GM21360 (cell line): ENCODE results near the gene ADCY6.

Source experiments
- ATAC-seq: cut with Tn5 transposase; IDR thresholded peaks from one replicate; pipeline ENCODE4 v1.9.1; 2021; ENCODE audit warnings: mild to moderate bottlenecking, moderate library complexity; ENCODE audit not compliant: unreplicated experiment

ADCY6 gene

DNA sequence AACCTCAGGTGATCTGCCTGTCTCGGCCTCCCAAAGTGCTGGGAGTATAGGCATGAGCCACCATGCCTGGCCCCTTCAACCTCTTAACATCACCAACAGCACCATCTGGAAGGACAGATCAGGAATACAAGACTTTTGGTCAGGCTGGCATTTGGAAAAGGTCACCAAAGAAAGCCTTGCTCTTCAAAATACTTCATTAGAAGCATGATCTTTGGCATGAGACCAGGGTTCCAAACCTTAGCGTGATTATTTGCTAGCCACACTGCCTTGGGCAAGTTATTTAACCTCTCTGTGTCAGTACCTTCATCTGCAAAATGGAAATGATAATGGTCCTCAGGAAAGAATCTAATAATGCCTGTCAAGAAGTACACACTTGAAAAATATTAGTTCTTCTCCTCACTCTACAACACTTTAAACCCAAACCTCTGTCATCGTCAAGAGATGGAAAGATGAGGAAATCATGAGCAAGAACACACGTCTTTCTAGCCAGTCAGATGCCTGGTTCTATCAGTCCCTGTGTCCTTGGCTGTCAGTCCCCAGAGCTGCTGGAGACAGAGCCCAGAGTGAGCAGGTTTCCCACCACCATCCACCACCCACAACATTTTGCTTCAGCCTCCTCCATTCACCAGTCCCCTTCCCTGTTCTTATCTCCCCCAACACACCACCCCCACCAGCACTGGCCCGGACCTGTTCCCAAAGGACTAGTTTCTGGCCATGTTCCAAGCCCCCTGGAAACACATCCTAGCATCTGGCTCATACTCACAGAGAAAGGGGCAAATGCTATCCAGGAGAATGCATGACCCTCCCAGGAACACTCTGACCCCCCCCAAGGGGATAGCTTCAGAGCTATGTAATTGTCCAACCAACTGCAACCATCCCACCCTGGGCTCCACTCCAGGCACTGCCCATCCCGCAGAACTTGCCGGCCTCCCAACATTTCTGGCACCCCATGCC lies 2.0 kb downstream of the ADCY6 start:
- no peak for ATAC-seq

GRCh38 chr12:48783432-48783831 lies 5.5 kb downstream of the ADCY6 start:
- no peak for ATAC-seq

GRCh38 chr12:48782457-48783395 lies 6.2 kb downstream of the ADCY6 start:
- ATAC-seq: no peak

DNA sequence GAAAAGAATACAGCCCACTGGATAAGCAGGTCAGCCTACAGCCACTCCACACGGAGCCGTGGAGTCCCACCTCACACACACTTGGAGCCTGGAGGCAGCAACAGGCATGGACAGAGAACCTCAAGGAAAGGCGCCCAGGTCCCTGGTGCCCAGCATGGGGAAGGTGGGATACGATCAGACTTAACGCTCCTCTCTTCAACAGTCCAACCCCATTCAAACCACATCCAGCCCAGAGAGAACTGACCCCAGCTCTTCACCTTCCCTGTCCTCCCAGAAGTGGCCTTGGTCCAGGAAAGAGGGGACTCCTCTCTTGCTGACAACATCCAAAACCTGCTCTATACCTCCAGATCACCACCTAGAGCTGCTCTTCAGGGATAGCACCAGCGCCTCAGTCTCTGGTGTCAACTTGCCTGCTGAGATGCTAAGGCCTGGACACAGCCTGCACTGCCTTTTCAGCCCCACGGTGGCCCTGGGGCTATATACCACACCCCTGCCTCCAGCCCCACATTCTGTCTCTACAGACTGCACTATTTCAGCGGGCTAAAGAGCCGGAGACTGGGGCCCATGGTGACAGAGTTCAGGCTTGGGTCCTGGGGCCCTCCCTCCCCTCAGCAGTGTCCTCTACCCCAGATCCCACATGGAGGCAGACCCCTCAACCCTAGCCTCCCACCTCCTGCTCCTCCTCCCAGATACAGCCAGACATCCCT lies 7.0 kb downstream of the ADCY6 start:
- ATAC-seq: no peak

DNA sequence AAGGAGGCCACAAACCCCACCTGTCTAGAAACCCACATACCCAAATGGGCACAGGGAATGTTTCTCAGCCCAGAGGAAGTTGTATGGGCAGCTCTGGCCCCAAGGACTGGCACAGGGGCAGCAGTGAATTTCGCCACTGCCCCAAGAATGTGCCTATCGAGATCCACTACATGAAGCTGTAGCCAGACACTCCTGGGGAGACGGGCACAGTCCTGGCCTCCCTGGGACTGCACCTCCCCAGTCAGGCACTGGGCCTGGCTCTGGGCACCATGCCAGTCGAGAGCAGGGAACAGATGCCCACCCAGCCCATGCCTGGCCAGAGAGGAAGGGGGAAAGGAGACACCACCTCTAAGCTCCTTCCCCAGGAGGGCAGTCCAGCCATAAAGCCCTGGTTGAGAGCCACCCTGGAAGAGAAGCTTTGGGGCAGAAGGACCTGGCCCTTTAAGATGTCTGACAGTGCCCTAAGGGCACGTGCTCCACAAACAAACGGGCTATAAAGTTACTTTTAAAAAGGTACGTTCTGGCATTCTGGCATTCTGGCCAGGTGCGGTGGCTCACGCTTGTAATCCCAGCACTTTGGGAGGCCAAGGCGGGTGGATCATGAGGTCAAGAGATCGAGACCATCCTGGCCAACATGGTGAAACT lies 8.4 kb downstream of the ADCY6 start:
- ATAC-seq: no peak

DNA sequence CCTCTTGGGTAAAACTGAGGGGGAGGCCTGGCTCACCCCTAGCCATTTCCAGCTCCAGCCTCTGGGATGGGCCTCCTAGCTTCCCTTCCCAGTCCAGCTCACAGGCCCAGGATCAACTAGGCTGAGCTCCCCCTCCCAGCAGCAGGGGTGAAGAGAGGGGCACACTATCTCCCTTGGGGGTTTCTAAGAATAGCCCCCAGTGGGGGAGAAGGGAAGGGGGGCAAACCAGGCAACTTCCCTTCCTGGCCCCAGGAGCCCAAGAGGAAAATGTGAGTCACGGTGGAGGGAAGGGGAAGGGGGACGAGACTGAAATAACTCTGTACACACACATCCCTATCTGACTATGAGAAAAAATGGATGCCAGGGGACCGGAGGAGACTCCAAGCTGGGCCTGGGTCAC lies 9.0 kb downstream of the ADCY6 start:
- ATAC-seq: no peak

- no peak for ATAC-seq
Observed at GRCh38 chr12:48777501-48778400, 11.1 kb downstream of the ADCY6 start.

DNA sequence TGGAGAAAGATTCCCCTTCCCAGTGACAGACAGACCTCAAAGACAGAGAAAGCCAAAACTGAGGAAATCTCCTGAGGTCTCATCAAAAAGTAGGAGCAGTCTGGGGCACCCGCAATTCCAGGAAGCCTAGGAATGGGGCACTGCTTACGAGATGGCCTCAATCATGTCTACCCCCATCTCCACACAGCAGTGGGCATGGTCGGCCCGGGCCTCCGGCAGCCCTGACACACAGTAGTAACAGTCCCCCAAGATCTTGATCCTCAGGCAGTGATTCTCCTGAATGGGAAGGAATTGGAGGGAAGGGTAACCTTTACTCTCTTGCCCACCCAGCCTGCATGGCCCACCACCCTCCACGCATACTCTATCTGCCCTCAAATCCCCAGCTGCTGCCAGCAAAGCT lies 11.9 kb downstream of the ADCY6 start:
- ATAC-seq: no peak

DNA sequence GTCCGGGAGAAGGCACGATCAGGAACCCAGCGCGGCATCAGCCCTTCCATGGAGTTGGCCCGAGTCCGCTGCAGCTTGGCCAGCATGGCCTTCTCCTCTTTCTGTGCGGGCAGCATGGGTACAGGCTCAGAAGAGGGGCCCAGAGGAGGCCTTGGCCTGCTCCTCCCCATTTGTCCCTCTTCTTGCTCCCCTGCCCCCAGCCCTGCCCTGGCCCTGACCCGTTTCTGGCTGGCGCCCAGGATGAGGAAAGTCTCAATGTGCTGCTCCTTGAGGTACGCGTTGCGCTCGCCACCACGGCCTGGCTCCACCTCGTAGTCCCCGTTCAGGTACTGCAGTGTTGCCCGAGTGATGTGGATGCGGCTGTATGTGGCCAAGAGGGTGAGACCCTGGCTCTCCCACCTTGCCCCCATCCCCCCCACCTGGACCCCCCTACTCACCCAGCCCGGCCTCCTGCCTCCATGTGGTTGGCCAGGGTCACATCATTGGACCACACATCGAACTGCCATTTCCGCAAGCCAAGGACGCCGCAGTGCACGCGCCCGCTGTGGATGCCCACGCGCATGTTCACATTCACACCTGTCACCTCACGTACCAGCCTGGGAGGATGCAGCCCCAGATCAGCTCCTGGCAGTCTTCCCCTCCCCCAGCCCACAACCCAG lies 12.8 kb downstream of the ADCY6 start:
- no peak for ATAC-seq

DNA sequence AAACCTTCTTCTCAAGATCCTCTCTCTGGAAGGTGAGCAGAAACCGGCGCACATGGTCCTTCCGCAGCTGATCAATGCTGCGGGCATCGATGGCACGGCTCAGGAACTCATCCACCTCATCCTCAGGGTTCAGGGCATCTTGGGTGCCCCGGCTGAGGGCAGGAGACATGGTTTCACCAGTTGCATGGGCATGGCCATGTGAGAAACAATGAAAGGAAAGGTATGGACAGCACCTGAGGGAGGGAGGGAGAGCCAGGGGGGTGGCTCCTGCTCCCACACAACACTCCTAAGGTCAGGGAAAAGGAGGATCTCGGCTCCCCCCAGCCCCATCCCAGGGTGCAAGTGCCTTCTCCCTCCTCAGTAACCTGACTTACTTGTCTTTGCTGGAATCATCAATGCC lies 13.6 kb downstream of the ADCY6 start:
- ATAC-seq: no peak

DNA sequence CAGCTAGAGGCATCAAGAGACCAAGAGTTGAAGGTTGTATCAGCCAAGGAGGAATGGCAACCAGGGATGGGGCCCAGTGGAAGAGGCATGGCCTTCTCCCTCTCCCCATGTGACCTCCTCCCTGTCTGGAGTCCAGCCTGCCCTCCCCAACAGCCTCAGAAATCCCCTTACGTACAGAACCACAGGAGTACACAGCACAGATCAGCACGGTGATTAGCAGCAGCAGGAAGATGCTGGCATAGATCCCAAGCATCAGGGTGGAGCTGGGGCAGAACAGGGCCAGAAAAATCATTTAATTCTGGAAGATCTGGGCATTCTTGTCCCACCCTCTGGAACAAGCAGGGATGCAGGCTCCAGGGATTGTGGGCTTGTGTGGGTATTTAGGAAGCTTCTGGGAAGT lies 14.4 kb downstream of the ADCY6 start:
- no peak for ATAC-seq

GRCh38 chr12:48773686-48774085 lies 15.2 kb downstream of the ADCY6 start:
- ATAC-seq: no peak

DNA sequence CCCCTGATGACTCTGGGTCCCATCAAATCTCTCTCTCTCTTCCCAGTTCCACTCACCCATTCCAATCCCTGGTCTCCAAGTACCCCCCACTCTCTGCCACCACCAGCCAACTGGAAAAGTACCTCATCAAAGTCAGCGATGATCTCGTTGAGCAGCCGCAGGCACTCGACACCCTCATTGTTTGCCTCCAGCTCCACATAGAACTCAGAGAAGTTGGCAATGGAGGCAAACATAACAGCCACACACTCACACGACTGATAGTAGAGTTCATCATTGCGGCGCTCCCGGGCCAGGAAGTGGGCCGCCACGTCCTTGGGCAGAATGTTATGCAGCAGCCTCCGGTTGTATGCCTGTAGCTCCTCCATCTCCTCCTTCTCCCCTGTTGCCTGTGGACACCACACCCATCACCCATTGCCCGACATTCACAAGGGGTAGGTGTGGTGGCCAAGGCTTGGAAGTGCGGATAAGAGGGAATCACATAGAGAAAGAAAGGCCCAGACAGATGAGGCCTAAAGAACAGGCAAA lies 17.2 kb downstream of the ADCY6 start:
- ATAC-seq: no peak

DNA sequence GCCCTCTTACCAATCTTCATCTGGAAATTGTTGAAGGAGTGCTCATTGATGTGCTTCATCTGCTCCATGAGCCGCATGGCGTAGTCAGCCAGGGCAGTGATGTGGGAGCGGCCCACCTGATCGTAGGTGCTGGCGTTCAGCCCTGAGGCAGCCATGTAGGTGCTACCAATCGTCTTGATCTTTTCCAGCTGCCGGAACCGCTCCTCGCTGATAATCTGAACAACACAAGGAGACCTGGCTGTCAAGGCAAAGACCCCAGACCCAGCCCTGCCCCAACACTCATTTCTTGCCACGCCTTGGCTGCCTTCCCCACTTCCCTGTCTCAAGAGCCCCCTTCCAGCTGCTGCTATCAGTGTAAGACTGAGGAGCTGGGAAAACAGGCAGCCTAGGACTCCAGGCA lies 18.1 kb downstream of the ADCY6 start:
- ATAC-seq: no peak

- ATAC-seq: no peak
Observed at GRCh38 chr12:48768736-48769135, 20.2 kb downstream of the ADCY6 start.

DNA sequence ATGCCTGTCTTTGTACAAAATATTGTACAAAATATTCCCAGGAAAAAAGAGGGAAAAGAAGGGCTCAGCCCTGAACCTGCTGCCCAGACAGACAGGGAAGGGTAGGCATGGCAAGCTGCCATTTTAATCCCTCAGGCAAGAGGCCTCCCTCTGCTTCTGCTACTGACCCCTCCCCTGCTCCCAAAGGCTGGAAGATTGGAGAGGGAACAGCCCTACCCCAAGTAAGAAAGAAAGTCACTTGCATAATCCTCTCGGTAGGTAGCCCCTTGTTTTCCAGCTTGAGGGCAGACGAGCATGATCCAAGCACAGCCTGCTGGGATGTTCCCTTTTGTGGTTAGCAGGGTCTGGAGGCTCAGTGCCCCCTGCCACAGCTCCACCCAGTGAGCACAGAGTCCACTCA lies 20.7 kb downstream of the ADCY6 start:
- no peak for ATAC-seq

GRCh38 chr12:48767521-48767920 lies 21.4 kb downstream of the ADCY6 start:
- no peak for ATAC-seq

GRCh38 chr12:48767047-48767446 lies 21.8 kb downstream of the ADCY6 start:
- ATAC-seq: no peak

GRCh38 chr12:48765753-48766162 lies 23.1 kb downstream of the ADCY6 start:
- ATAC-seq: no peak
